CD8-positive, alpha-beta memory T cell (primary cell): ENCODE results near the gene ZBED5. TPM values are rescaled to one million over a fixed set of nuclear protein-coding genes. Genes with fewer than 3 reads are reported as not detected.
A peak's percentile ranks its signal among the peaks of the same experiment; 100 is the strongest.
"Not testable (repeated sequence)": the region's sequence is repeated elsewhere in the genome, so short reads cannot be mapped to it uniquely, and the experiment has no call there.

Source experiments
- CTCF ChIA-PET: fragments of 350-600 bp; sonication (Branson Sonifier 250); formaldehyde crosslinking; loops from one replicate; lab custom pipeline; 2021; ENCODE audit warnings: antibody characterized with exemption; lab: Charles Lee
- POLR2A ChIA-PET: fragments of 350-600 bp; sonication (Branson Sonifier 250); formaldehyde crosslinking; loops from one replicate; lab custom pipeline; 2021; ENCODE audit warnings: antibody characterized with exemption; lab: Charles Lee
- DNase-seq, 5 donors: peaks; one replicate each; pipeline versions ENCODE4 v3.0.0 to v3.0.0-alpha.2; 2020 to 2022; ENCODE audit warnings: mixed read lengths in 1 of 5
- H3K27ac ChIP-seq: one replicate; pipeline ENCODE4 v1.7.0; 2013; ENCODE audit warnings: low read depth, mild to moderate bottlenecking, low read length, moderate library complexity
- H3K27me3 ChIP-seq: 2 replicates; pipeline ENCODE4 v1.7.0; 2013; ENCODE audit warnings: low read length, mild to moderate bottlenecking; ENCODE audit not compliant: insufficient read depth, poor library complexity, severe bottlenecking
- H3K36me3 ChIP-seq: 2 replicates; pipeline ENCODE4 v1.7.0; 2013; ENCODE audit warnings: mild to moderate bottlenecking, low read length, moderate library complexity; ENCODE audit not compliant: insufficient read depth
- H3K4me1 ChIP-seq: 2 replicates; pipeline ENCODE4 v1.7.0; 2013; ENCODE audit warnings: mild to moderate bottlenecking, low read length, moderate library complexity; ENCODE audit not compliant: insufficient read depth
- H3K4me3 ChIP-seq: 2 replicates; pipeline ENCODE4 v1.7.0; 2013; ENCODE audit warnings: mild to moderate bottlenecking, low read length
- H3K9me3 ChIP-seq: 2 replicates; pipeline ENCODE4 v1.7.0; 2013; ENCODE audit warnings: mild to moderate bottlenecking, low read length
- H3K27ac Mint-ChIP-seq, 8 donors: one replicate each; pipeline ENCODE4 v1.8.0; 2020 to 2021; ENCODE audit warnings: mixed read lengths in 8 of 8, mild to moderate bottlenecking in 6 of 8, inconsistent platforms in 3 of 8, moderate library complexity in 3 of 8
- H3K27me3 Mint-ChIP-seq, 2 donors: one replicate each; pipeline ENCODE4 v1.8.0; 2020 to 2021; ENCODE audit warnings: mixed read lengths in 2 of 2, mild to moderate bottlenecking in 1 of 2, moderate library complexity in 1 of 2
- H3K36me3 Mint-ChIP-seq, 3 donors: one replicate each; pipeline ENCODE4 v1.8.0; 2020 to 2021; ENCODE audit warnings: mixed read lengths in 3 of 3, inconsistent platforms in 1 of 3, mild to moderate bottlenecking in 1 of 3
- H3K4me1 Mint-ChIP-seq, 3 donors: one replicate each; pipeline ENCODE4 v1.8.0; 2020 to 2021; ENCODE audit warnings: mixed read lengths in 3 of 3, inconsistent platforms in 1 of 3, mild to moderate bottlenecking in 1 of 3
- H3K4me3 Mint-ChIP-seq, 7 donors: one replicate each; pipeline ENCODE4 v1.8.0; 2020 to 2021; ENCODE audit warnings: mixed read lengths in 7 of 7, mild to moderate bottlenecking in 6 of 7, moderate library complexity in 4 of 7, inconsistent platforms in 2 of 7
- H3K9me3 Mint-ChIP-seq, 5 donors: one replicate each; pipeline ENCODE4 v1.8.0; 2020 to 2022; ENCODE audit warnings: mixed read lengths in 5 of 5, mild to moderate bottlenecking in 3 of 5, moderate library complexity in 2 of 5, inconsistent platforms in 1 of 5
- polyA plus RNA-seq: library from polyadenylated mRNA; unstranded; fragments of 300-500 nt; fragmentation: Illumina TruSeq; gene quantifications from one replicate; pipeline ENCODE4 v1.2.3, GENCODE V29; 2021
- total RNA-seq, 2 experiments: library from RNA; stranded (reverse); gene quantifications; one replicate each; pipeline ENCODE4 v1.2.3, GENCODE V29; 2021

Gene ZBED5
- total and polyA plus RNA-seq, 3 experiments from 2014 or later: 15.1 to 51.9 (median 45.7) TPM

DNA sequence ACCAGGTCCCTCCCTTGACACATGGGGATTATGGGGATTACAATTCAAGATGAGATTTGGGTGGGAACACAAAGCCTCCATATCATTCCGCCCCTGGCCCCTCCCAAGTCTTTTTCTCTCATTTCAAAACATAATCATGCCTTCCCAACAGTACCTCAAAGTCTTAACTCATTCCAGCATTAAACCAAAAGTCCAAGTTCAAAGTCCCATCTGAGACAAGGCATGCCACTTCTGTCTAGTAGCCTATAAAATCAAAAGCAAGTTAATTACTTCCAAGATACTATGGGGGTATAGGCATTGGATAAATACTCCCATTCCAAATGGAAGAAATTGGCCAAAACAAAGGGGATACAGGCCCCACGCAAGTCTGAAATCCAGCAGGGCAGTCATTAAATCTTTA, 29.5 kb downstream of the ZBED5 start:
- Histone ChIP-seq H3K4me1 (no peaks in the 10 kb centered on the region), H3K9me3 (no peaks in the 10 kb centered on the region), H3K36me3 (no peaks in the 10 kb centered on the region), H3K27ac (no peak overlapping the region), H3K4me3 (no peak overlapping the region), H3K27me3 (no peaks in the 10 kb centered on the region)
- no peak overlapping the region for H3K27ac Mint-ChIP-seq
- H3K4me1 Mint-ChIP-seq: peaks cover 0 to 4% (median 4%) of the 10 kb centered on the region in 3 donors
- ChIA-PET CTCF (no interaction called here), POLR2A (interaction anchor here (0.6 kb wide), 1 partner anchor 19 kb away, joined by 3 read pairs; no protein-coding TSS in a partner anchor)
- no peaks in the 10 kb centered on the region for H3K9me3 Mint-ChIP-seq
- no peak overlapping the region for H3K4me3 Mint-ChIP-seq
- DNase-seq: no peak
- H3K36me3 Mint-ChIP-seq: peaks cover 0 to 19% (median 4%) of the 10 kb centered on the region in 3 donors
- peaks cover 0 to 3% of the 10 kb centered on the region in 2 donors for H3K27me3 Mint-ChIP-seq

DNA sequence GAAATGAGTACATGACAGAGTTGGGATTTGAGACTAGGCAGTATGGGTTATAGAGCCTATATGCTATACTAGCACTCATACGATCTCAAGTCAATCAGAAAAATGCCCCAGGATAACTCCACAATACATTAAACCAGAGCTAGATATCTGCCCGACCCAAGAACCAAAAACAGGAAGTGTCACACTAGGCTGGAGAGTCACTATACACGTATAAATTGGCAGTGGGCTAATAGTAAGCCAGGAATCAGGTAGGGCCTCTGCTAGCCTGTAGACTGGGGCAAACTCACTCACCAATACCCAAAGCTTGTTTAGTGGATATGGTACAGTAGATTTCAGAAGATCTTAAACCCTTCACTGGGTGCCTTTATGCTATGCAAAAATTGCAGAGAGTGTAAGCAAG, 33.0 kb downstream of the ZBED5 start:
- no peak for DNase-seq
- H3K4me1 Mint-ChIP-seq: peaks cover 0 to 4% (median 4%) of the 10 kb centered on the region in 3 donors
- Histone ChIP-seq H3K4me3 (no peak overlapping the region), H3K27ac (no peak overlapping the region), H3K9me3 (no peaks in the 10 kb centered on the region), H3K27me3 (no peaks in the 10 kb centered on the region), H3K36me3 (no peaks in the 10 kb centered on the region), H3K4me1 (no peaks in the 10 kb centered on the region)
- no peak overlapping the region for H3K4me3 Mint-ChIP-seq
- H3K9me3 Mint-ChIP-seq: no peaks in the 10 kb centered on the region
- H3K27me3 Mint-ChIP-seq: peaks cover 0 to 2% of the 10 kb centered on the region in 2 donors
- peaks cover 2 to 12% (median 2%) of the 10 kb centered on the region in 3 donors for H3K36me3 Mint-ChIP-seq
- POLR2A ChIA-PET: no interaction called here
- H3K27ac Mint-ChIP-seq: peak overlapping the region in 2 of 8 donors; percentile 12 to 85
- CTCF ChIA-PET: interaction anchor here (1.4 kb wide), 1 partner anchor 54 kb away, joined by 3 read pairs; no protein-coding TSS in a partner anchor

DNA sequence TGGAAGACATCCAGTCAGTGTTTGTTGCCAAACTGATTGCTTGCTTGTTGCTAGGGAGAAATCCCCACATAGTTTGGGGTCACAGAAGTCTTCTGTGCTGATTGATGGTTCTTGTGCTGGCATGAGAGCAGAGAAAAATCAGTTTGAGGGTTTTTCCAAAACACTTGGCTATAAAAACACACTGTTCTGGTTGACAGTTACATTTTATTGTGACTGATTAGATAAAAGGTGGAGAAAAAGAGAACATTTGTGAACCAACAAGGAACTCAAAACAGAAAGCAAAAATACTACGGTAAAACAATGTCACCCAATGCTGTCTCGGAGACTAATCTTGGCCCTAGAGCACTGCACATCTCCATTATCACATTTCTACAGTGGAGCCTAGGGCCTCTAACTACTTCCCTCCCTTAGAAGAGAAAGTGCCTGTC, 34.7 kb downstream of the ZBED5 start:
- Histone ChIP-seq H3K27ac (peak overlapping the region; percentile 6), H3K4me3 (peak overlapping the region; percentile 4), H3K27me3 (no peaks in the 10 kb centered on the region), H3K36me3 (no peaks in the 10 kb centered on the region), H3K4me1 (no peaks in the 10 kb centered on the region), H3K9me3 (no peaks in the 10 kb centered on the region)
- Mint-ChIP-seq H3K27ac (no peak overlapping the region), H3K27me3 (peaks cover 0 to 2% of the 10 kb centered on the region in 2 donors), H3K4me3 (no peak overlapping the region), H3K4me1 (peaks cover 0 to 4% (median 4%) of the 10 kb centered on the region in 3 donors), H3K36me3 (peaks cover 2 to 8% (median 2%) of the 10 kb centered on the region in 3 donors), H3K9me3 (no peaks in the 10 kb centered on the region)
- ChIA-PET CTCF (interaction anchor here (1.2 kb wide), 1 partner anchor 16 kb away, joined by 3 read pairs; no protein-coding TSS in a partner anchor), POLR2A (no interaction called here)
- no peak for DNase-seq

DNA sequence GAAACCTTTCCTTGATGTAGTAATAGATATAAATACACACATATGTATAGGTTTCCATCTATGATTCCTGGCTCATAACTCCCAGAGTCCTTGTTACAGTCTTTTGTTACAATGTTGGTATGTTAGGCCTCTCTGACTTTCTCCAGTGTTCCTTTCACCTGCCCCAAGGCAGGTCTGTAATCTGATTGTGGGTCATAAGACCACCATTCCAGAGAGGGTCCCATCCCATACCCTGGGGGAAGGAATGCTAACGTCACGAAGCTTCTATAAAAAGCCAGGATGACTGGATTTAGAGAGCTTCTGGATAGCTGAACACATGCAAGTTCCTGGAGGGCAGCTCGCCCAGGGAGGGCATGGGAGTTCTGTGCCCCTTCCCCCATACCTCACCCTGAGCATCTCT, 35.4 kb downstream of the ZBED5 start:
- DNase-seq, POLR2A ChIA-PET, H3K27me3 Mint-ChIP-seq, H3K27me3 ChIP-seq, H3K4me3 Mint-ChIP-seq, H3K27ac ChIP-seq, H3K9me3 ChIP-seq, H3K4me1 Mint-ChIP-seq, H3K27ac Mint-ChIP-seq, H3K4me1 ChIP-seq, H3K9me3 Mint-ChIP-seq, H3K36me3 Mint-ChIP-seq, H3K36me3 ChIP-seq, H3K4me3 ChIP-seq, CTCF ChIA-PET: not testable (repeated sequence)

DNA sequence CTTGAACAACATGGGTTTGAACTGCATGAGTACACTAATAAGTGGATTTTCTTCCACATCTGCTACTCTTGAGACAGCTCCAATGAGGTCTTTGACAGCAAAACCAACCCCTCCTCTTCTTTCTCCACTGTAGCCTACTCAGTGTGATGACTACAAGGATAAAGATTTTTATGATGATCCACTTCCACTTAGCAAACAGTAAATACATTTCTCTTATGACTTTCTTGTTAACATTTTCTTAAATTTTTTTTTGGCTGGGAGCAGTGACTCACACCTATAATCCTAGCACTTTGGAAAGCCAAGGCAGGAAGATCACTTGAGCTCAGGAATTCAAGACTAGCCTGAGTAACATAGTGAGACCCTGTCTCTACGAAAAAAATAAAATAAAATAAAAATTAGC, 39.3 kb downstream of the ZBED5 start:
- Histone ChIP-seq H3K4me3 (no peak overlapping the region), H3K4me1 (no peaks in the 10 kb centered on the region), H3K27me3 (no peaks in the 10 kb centered on the region), H3K36me3 (no peaks in the 10 kb centered on the region), H3K9me3 (no peaks in the 10 kb centered on the region), H3K27ac (no peak overlapping the region)
- Mint-ChIP-seq H3K36me3 (peaks cover 0 to 2% (median 2%) of the 10 kb centered on the region in 3 donors), H3K9me3 (no peaks in the 10 kb centered on the region), H3K4me1 (no peaks in the 10 kb centered on the region), H3K4me3 (no peak overlapping the region), H3K27ac (no peak overlapping the region), H3K27me3 (peaks cover 5 to 6% of the 10 kb centered on the region in 2 donors)
- ChIA-PET CTCF (interaction anchor here (0.9 kb wide), 1 partner anchor 26 kb away, joined by 3 read pairs; no protein-coding TSS in a partner anchor), POLR2A (no interaction called here)
- no peak for DNase-seq

DNA sequence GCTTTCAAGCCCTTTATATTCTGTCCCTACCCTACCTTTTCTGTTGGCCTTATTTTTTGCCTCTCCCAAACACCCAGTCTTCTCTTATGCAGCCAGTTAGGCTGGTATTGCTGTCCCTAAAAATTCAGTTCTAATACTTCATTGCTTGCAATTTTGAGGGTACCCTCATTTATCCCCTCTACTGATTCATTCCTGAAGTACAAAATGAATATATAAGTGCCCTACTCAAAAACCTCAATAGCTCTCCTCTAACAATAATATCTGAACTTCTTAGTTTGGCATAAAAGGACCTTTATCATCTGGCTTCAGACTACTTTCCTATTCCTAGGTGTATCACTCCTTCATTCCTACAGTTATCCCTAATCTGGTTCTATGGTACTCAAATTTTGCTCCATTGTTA, 43.9 kb downstream of the ZBED5 start:
- Mint-ChIP-seq H3K36me3 (peaks cover 0 to 5% (median 2%) of the 10 kb centered on the region in 3 donors), H3K4me3 (peak overlapping the region in 1 of 7 donors; percentile 14), H3K9me3 (no peaks in the 10 kb centered on the region), H3K27me3 (peaks cover 6 to 8% of the 10 kb centered on the region in 2 donors), H3K27ac (no peak overlapping the region), H3K4me1 (peaks cover 10 to 13% (median 12%) of the 10 kb centered on the region in 3 donors)
- Histone ChIP-seq H3K4me1 (peaks cover 7% of the 10 kb centered on the region), H3K36me3 (no peaks in the 10 kb centered on the region), H3K27ac (no peak overlapping the region), H3K27me3 (no peaks in the 10 kb centered on the region), H3K4me3 (no peak overlapping the region), H3K9me3 (no peaks in the 10 kb centered on the region)
- CTCF ChIA-PET: no interaction called here
- POLR2A ChIA-PET: no interaction called here
- DNase-seq: no peak

DNA sequence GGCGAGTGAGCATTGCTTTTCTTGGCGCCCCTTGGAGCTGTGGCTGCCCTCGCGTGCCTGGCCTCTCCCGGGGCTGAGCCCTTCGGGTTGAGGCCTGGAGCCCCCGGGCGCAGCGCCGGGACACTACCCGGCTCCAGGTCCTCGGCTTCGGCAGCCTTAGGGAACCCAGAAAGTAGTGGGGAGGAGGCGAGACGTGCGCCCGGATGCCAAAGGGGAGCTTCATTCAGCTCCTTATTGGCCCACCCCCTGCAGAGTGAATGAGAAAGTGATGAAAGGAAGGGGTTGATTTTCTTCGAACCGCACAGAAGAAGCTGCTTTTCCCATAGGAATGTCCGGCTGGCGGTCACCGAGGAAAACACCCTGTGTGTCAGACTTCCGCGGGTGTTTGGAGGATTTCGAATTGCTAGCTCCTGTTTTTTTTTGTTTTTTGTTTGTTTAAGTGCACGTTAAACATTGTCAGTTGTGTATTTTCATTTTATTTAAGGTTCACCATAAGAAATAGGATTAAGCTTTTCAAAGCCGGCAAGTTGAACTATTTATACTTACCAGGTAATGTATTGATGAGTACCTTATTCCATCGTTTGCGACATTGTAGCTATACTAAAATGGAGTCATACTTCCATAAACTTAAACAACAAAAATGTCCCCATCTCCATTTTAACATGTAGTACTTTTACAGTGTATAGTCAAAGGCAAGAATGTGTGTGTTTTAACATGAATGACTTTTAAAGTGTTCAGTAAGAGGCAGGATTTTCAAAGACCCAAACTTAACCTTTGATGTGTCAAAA, 48.3 kb downstream of the ZBED5 start:
- DNase-seq: peak in 3 of 5 donors; percentile 14 to 66 (median 23)
- Histone ChIP-seq H3K27ac (peak overlapping the region; percentile 88), H3K9me3 (no peaks in the 10 kb centered on the region), H3K27me3 (no peaks in the 10 kb centered on the region), H3K36me3 (peaks cover 26% of the 10 kb centered on the region), H3K4me1 (peaks cover 36% of the 10 kb centered on the region), H3K4me3 (peak overlapping the region; percentile 71)
- CTCF ChIA-PET: interaction anchor here (1.1 to 2.8 kb wide), 10 partner anchors 11 to 219 kb away, joined by 3 to 32 read pairs (median 7); partner anchors contain the start of genes CTR9 and ZBED5
- H3K4me3 Mint-ChIP-seq: peak overlapping the region; percentile 95 to 100 (median 98)
- POLR2A ChIA-PET: interaction anchor here (0.7 to 4.9 kb wide), 18 partner anchors 12 to 1386 kb away, joined by 3 to 248 read pairs (median 6); partner anchors contain the start of genes CTR9, RNF141, USP47 and ZBED5
- peaks cover 37 to 44% (median 42%) of the 10 kb centered on the region in 3 donors for H3K4me1 Mint-ChIP-seq
- H3K27ac Mint-ChIP-seq: peak overlapping the region; percentile 93 to 100 (median 98)
- H3K9me3 Mint-ChIP-seq: no peaks in the 10 kb centered on the region
- peaks cover 0 to 2% of the 10 kb centered on the region in 2 donors for H3K27me3 Mint-ChIP-seq
- H3K36me3 Mint-ChIP-seq: peaks cover 14 to 47% (median 15%) of the 10 kb centered on the region in 3 donors
